GM12878 (cell line): ENCODE data around the gene CACNA2D4.

ENCODE experiments used
- CHD1 ChIP-seq: IDR thresholded peaks from 2 replicates; pipeline ENCODE4 v1.6.1; 2012; ENCODE audit warnings: low read depth, low read length, improper control_type of control experiment
- NFYB ChIP-seq: IDR thresholded peaks from 2 replicates; pipeline ENCODE4 v1.6.1; 2011; ENCODE audit warnings: low read depth, mild to moderate bottlenecking, low read length, improper control_type of control experiment, moderate library complexity; ENCODE audit not compliant: insufficient read depth
- RBBP5 ChIP-seq: fragments of 200-600 bp; sonication (generic); conservative IDR thresholded peaks from 2 replicates; pipeline ENCODE4 v1.6.1; 2016
- TCF7 ChIP-seq: IDR thresholded peaks from 2 replicates; pipeline ENCODE4 v1.6.1; 2014; ENCODE audit warnings: antibody characterized with exemption, borderline replicate concordance
- TF ChIP-seq, protein P1 (sequence below), 3 experiments: IDR thresholded peaks in 2 of 3; conservative IDR thresholded peaks in 1 of 3; 2 replicates each; pipeline ENCODE4 v1.5.1; 2011; ENCODE audit warnings: low read depth in 3 of 3, low read length in 3 of 3, mild to moderate bottlenecking in 3 of 3, control low read depth in 2 of 3, moderate library complexity in 2 of 3, inconsistent platforms in 1 of 3, mixed read lengths in 1 of 3; ENCODE audit not compliant: control insufficient read depth in 2 of 3, insufficient read depth in 1 of 3; ENCODE audit errors: extremely low read depth in 1 of 3
- TF ChIP-seq, protein P2 (sequence below): IDR thresholded peaks from 2 replicates; pipeline ENCODE4 v1.6.1; 2012; ENCODE audit warnings: mild to moderate bottlenecking, low read depth, low read length
- TF ChIP-seq, protein P3 (sequence below): IDR thresholded peaks from 2 replicates; pipeline ENCODE4 v1.6.1; 2012; ENCODE audit warnings: low read depth, low read length, improper control_type of control experiment

DNA sequence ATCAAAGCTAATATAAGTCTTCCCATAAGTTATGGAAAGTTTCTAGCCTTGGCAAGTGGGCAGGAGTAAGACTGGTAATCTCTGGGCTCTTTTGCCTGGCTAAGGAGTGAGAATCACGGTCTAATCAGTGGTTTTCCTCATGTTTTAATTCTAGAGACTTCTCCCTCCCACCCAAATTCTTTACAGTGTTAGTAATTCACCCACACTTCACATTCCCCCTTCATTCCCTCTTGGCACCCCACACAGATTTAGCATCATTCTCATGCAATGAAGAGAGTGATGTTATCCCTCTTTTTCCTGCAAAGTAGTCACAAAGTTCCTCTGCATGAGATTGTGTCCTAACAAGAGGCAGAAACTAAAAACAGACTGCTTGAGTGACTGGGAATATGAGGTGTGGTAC is 28.6 kb upstream of the CACNA2D4 start:
- TF ChIP-seq CHD1: no peak
- TF ChIP-seq, protein P1, sequence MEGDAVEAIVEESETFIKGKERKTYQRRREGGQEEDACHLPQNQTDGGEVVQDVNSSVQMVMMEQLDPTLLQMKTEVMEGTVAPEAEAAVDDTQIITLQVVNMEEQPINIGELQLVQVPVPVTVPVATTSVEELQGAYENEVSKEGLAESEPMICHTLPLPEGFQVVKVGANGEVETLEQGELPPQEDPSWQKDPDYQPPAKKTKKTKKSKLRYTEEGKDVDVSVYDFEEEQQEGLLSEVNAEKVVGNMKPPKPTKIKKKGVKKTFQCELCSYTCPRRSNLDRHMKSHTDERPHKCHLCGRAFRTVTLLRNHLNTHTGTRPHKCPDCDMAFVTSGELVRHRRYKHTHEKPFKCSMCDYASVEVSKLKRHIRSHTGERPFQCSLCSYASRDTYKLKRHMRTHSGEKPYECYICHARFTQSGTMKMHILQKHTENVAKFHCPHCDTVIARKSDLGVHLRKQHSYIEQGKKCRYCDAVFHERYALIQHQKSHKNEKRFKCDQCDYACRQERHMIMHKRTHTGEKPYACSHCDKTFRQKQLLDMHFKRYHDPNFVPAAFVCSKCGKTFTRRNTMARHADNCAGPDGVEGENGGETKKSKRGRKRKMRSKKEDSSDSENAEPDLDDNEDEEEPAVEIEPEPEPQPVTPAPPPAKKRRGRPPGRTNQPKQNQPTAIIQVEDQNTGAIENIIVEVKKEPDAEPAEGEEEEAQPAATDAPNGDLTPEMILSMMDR (IDR thresholded peaks at IDR 0.05 in 2 of 3, conservative IDR thresholded peaks at IDR 0.05 in 1 of 3; ENCODE audit: control insufficient read depth in 2 of 3, extremely low read depth in 1 of 3, insufficient read depth in 1 of 3, low read depth in 3 of 3, low read length in 3 of 3): no peak
- TF ChIP-seq, protein P2, sequence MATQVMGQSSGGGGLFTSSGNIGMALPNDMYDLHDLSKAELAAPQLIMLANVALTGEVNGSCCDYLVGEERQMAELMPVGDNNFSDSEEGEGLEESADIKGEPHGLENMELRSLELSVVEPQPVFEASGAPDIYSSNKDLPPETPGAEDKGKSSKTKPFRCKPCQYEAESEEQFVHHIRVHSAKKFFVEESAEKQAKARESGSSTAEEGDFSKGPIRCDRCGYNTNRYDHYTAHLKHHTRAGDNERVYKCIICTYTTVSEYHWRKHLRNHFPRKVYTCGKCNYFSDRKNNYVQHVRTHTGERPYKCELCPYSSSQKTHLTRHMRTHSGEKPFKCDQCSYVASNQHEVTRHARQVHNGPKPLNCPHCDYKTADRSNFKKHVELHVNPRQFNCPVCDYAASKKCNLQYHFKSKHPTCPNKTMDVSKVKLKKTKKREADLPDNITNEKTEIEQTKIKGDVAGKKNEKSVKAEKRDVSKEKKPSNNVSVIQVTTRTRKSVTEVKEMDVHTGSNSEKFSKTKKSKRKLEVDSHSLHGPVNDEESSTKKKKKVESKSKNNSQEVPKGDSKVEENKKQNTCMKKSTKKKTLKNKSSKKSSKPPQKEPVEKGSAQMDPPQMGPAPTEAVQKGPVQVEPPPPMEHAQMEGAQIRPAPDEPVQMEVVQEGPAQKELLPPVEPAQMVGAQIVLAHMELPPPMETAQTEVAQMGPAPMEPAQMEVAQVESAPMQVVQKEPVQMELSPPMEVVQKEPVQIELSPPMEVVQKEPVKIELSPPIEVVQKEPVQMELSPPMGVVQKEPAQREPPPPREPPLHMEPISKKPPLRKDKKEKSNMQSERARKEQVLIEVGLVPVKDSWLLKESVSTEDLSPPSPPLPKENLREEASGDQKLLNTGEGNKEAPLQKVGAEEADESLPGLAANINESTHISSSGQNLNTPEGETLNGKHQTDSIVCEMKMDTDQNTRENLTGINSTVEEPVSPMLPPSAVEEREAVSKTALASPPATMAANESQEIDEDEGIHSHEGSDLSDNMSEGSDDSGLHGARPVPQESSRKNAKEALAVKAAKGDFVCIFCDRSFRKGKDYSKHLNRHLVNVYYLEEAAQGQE: no peak
- no peak for TF ChIP-seq NFYB
- TF ChIP-seq RBBP5: no peak
- TF ChIP-seq, protein P3, sequence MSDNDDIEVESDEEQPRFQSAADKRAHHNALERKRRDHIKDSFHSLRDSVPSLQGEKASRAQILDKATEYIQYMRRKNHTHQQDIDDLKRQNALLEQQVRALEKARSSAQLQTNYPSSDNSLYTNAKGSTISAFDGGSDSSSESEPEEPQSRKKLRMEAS: no peak
- TF ChIP-seq TCF7: no peak
